HepG2 (cell line): Measurements from ENCODE around the gene DCDC2. TPM values are rescaled to one million over a fixed set of nuclear protein-coding genes. Genes with fewer than 3 reads are reported as not detected.

ENCODE experiments used
- ATAC-seq: fragments of 200-7000 bp; cut with Tn5 transposase; 3 replicates; pipeline ENCODE4 v1.9.1; 2020; ENCODE audit warnings: mild to moderate bottlenecking, moderate library complexity
- BruUV-seq: library from RNA; stranded (reverse); fragments of 400-500 nt; replicated peaks from 2 replicates; lab custom pipeline; 2021; lab: Mats Ljungman, UMichigan
- CTCF ChIA-PET: fragments of 300-600 bp; formaldehyde crosslinking; extraction: SDS; loops from one replicate; lab custom pipeline; 2021; ENCODE audit warnings: low total read pairs, inconsistent platforms, low intra/inter-chr PET ratio; lab: Yijun Ruan, JAX
- POLR2A ChIA-PET: fragments of 350-600 bp; sonication (Branson Sonifier 250); formaldehyde crosslinking; loops from one replicate; lab custom pipeline; 2020; ENCODE audit warnings: antibody characterized with exemption, inconsistent platforms; lab: Yijun Ruan, JAX
- DNase-seq: peaks from one replicate; pipeline ENCODE4 v3.0.0-alpha.2; 2015; ENCODE audit warnings: low spot score
- FAIRE-seq: peaks from 3 replicates; lab custom pipeline; 2011; peaks lifted over from hg19 to GRCh38; lab: Jason Lieb, UNC
- H2AFZ ChIP-seq: one replicate; pipeline ENCODE4 v1.6.1; 2011; ENCODE audit warnings: low read length, inconsistent platforms
- H3K27ac ChIP-seq: fragments of 300-600 bp; 3 replicates; pipeline ENCODE4 v1.8.0; 2011; ENCODE audit warnings: mixed run types, mild to moderate bottlenecking, mixed read lengths, low read length, inconsistent platforms; ENCODE audit not compliant: insufficient read depth; ENCODE audit errors: extremely low read length
- H3K27me3 ChIP-seq, 2 experiments: fragments of 200-600 bp in 1 of 2; 2 replicates in 1 of 2; 3 replicates in 1 of 2; pipeline versions ENCODE4 v1.6.0 to v1.8.0; 2011; ENCODE audit warnings: low read length in 2 of 2, mild to moderate bottlenecking in 2 of 2, moderate library complexity in 2 of 2, inconsistent platforms in 1 of 2; ENCODE audit not compliant: insufficient read depth in 2 of 2, control insufficient read depth in 1 of 2
- H3K36me3 ChIP-seq, 2 experiments: fragments of 200-600 bp in 1 of 2; replicated peaks in 1 of 2; 2 replicates in 1 of 2; 3 replicates in 1 of 2; pipeline versions ENCODE4 v1.5.1 to v1.8.0; 2011; ENCODE audit warnings: low read length in 2 of 2, inconsistent platforms in 1 of 2; ENCODE audit not compliant: insufficient read depth in 2 of 2, control insufficient read depth in 1 of 2
- H3K4me1 ChIP-seq: 2 replicates; pipeline ENCODE4 v1.5.1; 2012; ENCODE audit warnings: low read length, inconsistent platforms; ENCODE audit not compliant: insufficient read depth
- H3K4me2 ChIP-seq: 2 replicates; pipeline ENCODE4 v1.6.0; 2011; ENCODE audit warnings: low read depth, low read length, inconsistent platforms
- H3K4me3 ChIP-seq, 3 experiments: fragments of 200-600 bp in 1 of 3; sonication (generic), shearing (Covaris generic) in 1 of 3; replicated peaks in 1 of 3; 2 replicates each; pipeline ENCODE4 v1.5.1; 2011 to 2016; ENCODE audit warnings: low read length in 3 of 3, inconsistent platforms in 2 of 3, low read depth in 2 of 3, mild to moderate bottlenecking in 2 of 3, control low read depth in 1 of 3, mixed read lengths in 1 of 3; ENCODE audit not compliant: insufficient read depth in 1 of 3
- H3K79me2 ChIP-seq: one replicate; pipeline ENCODE4 v1.6.1; 2011; ENCODE audit warnings: low read length, inconsistent platforms; ENCODE audit not compliant: insufficient read depth
- H3K9ac ChIP-seq: 2 replicates; pipeline ENCODE4 v1.6.0; 2011; ENCODE audit warnings: mild to moderate bottlenecking, low read depth, low read length, inconsistent platforms; ENCODE audit not compliant: insufficient read depth
- H3K9me3 ChIP-seq: 2 replicates; pipeline ENCODE4 v1.5.1; 2012; ENCODE audit warnings: mild to moderate bottlenecking, low read length
- H4K20me1 ChIP-seq: 2 replicates; pipeline ENCODE4 v1.6.0; 2011; ENCODE audit warnings: inconsistent platforms, mild to moderate bottlenecking, low read length, moderate library complexity; ENCODE audit not compliant: insufficient read depth
- ARNT2 ChIP-seq: sonication (generic); formaldehyde crosslinking; IDR thresholded peaks from 2 replicates; pipeline ENCODE4 v1.8.0; 2022; ENCODE audit warnings: mild to moderate bottlenecking, low read depth, missing genetic modification reagents, moderate library complexity
- CCAR2 ChIP-seq: fragments of 200-400 bp; formaldehyde crosslinking; optimal IDR thresholded peaks from 2 replicates; pipeline ENCODE3; 2018; ENCODE audit warnings: low read depth, mild to moderate bottlenecking, low read length, moderate library complexity
- DZIP1 ChIP-seq: sonication (generic); formaldehyde crosslinking; IDR thresholded peaks from 2 replicates; pipeline ENCODE4 v1.5.0; 2020; ENCODE audit warnings: mild to moderate bottlenecking, missing genetic modification reagents
- FOXA3 ChIP-seq: IDR thresholded peaks from 2 replicates; pipeline ENCODE4 v1.6.1; 2016; ENCODE audit warnings: missing genetic modification reagents, missing compliant biosample characterization
- GFI1 ChIP-seq: sonication (generic); formaldehyde crosslinking; IDR thresholded peaks from 2 replicates; pipeline ENCODE4 v1.5.0; 2020; ENCODE audit warnings: missing genetic modification reagents, mild to moderate bottlenecking, borderline replicate concordance
- KMT2A ChIP-seq: sonication (generic); formaldehyde crosslinking; IDR thresholded peaks from 2 replicates; pipeline ENCODE4 v1.4.0; 2020; ENCODE audit warnings: missing genetic modification reagents
- SKIL ChIP-seq: sonication (generic); formaldehyde crosslinking; IDR thresholded peaks from 2 replicates; pipeline ENCODE4 v1.8.0; 2022; ENCODE audit warnings: missing genetic modification reagents, mild to moderate bottlenecking, moderate library complexity, borderline replicate concordance
- SUZ12 ChIP-seq: fragments of 150-350 bp; IDR thresholded peaks from 2 replicates; pipeline ENCODE4 v1.6.1; 2014; ENCODE audit warnings: low read depth, low read length
- ZBTB43 ChIP-seq: sonication (generic); formaldehyde crosslinking; conservative IDR thresholded peaks from 2 replicates; pipeline ENCODE4 v1.4.0; 2020; ENCODE audit warnings: missing genetic modification reagents
- ZNF557 ChIP-seq: sonication (generic); formaldehyde crosslinking; IDR thresholded peaks from 2 replicates; pipeline ENCODE4 v1.4.0; 2020; ENCODE audit warnings: missing genetic modification reagents
- ZNF563 ChIP-seq: sonication (generic); formaldehyde crosslinking; IDR thresholded peaks from 2 replicates; pipeline ENCODE4 v1.8.0; 2022; ENCODE audit warnings: mild to moderate bottlenecking, moderate library complexity, missing genetic modification reagents
- ZNF878 ChIP-seq: sonication (generic); formaldehyde crosslinking; IDR thresholded peaks from 2 replicates; pipeline ENCODE4 v1.8.1; 2023; ENCODE audit warnings: mild to moderate bottlenecking, missing genetic modification reagents, moderate library complexity
- WGBS: methylation state at CpG from one replicate; pipeline ENCODE4 v1.1.6; 2017; ENCODE audit warnings: low lambda C conversion rate; 5-methylcytosine and 5-hydroxymethylcytosine counted together
- in situ Hi-C: cut with HindIII; loops from 2 replicates; pipeline ENCODE4 v1.10.0; 2017; ENCODE audit warnings: low pct_unique_long_range_greater_than_20kb; ENCODE audit not compliant: extremely low pct_ligation_motif_present
- intact Hi-C: fragments of 100-400 bp; cut with micrococcal nuclease; formaldehyde crosslinking; loops from one replicate; pipeline ENCODE4 v1.10.0; 2022; ENCODE audit not compliant: unreplicated experiment
- polyA plus RNA-seq, 8 experiments: library from polyadenylated mRNA; depleted of rRNA in 3 of 8; stranded (reverse) in 7 of 8; unstranded in 1 of 8; fragments of >200 nt; fragmentation: Illumina TruSeq in 4 of 8; extraction: Trizol in 4 of 8; gene quantifications; 2 replicates each; pipeline versions ENCODE4 v1.2.1 to v1.2.3, GENCODE V29; 2011 to 2016; ENCODE audit warnings: low read depth in 4 of 8, missing spikeins in 1 of 8, mixed read lengths in 1 of 8; ENCODE audit not compliant: insufficient read depth in 1 of 8
- total RNA-seq, 5 experiments: library from RNA; depleted of rRNA; stranded (reverse); fragments of >200 nt; fragmentation: Illumina TruSeq; extraction: Trizol; gene quantifications; 2 replicates each; pipeline ENCODE4 v1.2.3, GENCODE V29; 2016; ENCODE audit warnings: low read depth in 1 of 5

DCDC2 gene
- total and polyA plus RNA-seq, 2 of the 13 experiments (the other 11 are each of a cell fraction or from before 2014, with no cell fraction given) = 9.0 to 36.2 TPM

- H3K4me2 ChIP-seq = peak overlapping the region; percentile 91
- H3K4me1 ChIP-seq = peaks cover 40% of the 10 kb centered on the region
- H3K36me3 ChIP-seq = no peaks in the 10 kb centered on the region
- ChIA-PET CTCF (interaction anchor here (3.6 kb wide), 1 partner anchor 75 kb away, joined by 15 read pairs; no protein-coding TSS in a partner anchor), POLR2A (interaction anchor here (0.8 to 1.9 kb wide), 8 partner anchors 17 to 75 kb away, joined by 3 to 6 read pairs (median 4); no protein-coding TSS in a partner anchor)
- H2AFZ ChIP-seq = peak overlapping the region; percentile 8
- peaks cover 52% of the 10 kb centered on the region for H3K79me2 ChIP-seq
- H3K9ac ChIP-seq = peak overlapping the region; percentile 79
- DNase-seq (no peak), FAIRE-seq (no peak), ATAC-seq (peak; percentile 51)
- 62% methylated on average over 12 of the region's 12 CpGs for WGBS
- BruUV-seq = no TSS peak
- in situ Hi-C loops (no loop called here), intact Hi-C loops (no loop called here)
- H3K4me3 ChIP-seq = peak overlapping the region; percentile 69 to 81 (median 81)
- peaks cover 3% of the 10 kb centered on the region; the same call in 1 of the 2 replicates for H4K20me1 ChIP-seq
- H3K27ac ChIP-seq = peak overlapping the region; percentile 69
- H3K27me3 ChIP-seq = no peaks in the 10 kb centered on the region; a peak in 1 of 5 replicates
- H3K9me3 ChIP-seq = no peaks in the 10 kb centered on the region
- TF ChIP-seq DZIP1 (CRISPR knock-in tag) (0 out of 2 replicates have a peak, but pooled peaks have one; percentile 45), GFI1 (CRISPR knock-in tag) (0 out of 2 replicates have a peak, but pooled peaks have one; percentile 5), ARNT2 (CRISPR knock-in tag) (0 out of 2 replicates have a peak, but pooled peaks have one; percentile 11), FOXA3 (CRISPR knock-in tag) (no peak), ZNF563 (CRISPR knock-in tag) (peak; percentile 5; the same call in 1 of the 2 replicates), KMT2A (CRISPR knock-in tag) (no peak), ZNF557 (CRISPR knock-in tag) (no peak), ZBTB43 (CRISPR knock-in tag) (no peak), CCAR2 (peak; percentile 1), ZNF878 (CRISPR knock-in tag) (no peak), SKIL (no peak), SUZ12 (no peak)
These were observed 461 bp upstream of the DCDC2 start for GRCh38 chr6:24358219-24358821.
